ENCODE data around the gene FAM72B.
"Not testable (repeated sequence)": the region's sequence is repeated elsewhere in the genome, so short reads cannot be mapped to it uniquely, and the experiment has no call there.

GRCh38 chr1:121152788-121153187 is 31.4 kb downstream of the FAM72B start:
- not testable (repeated sequence) for TF ChIP-seq CTCF (conservative IDR thresholded peaks at IDR 0.05; ENCODE audit: low read depth, low read length); RAD21 (IDR thresholded peaks at IDR 0.05; ENCODE audit: low read length); RFX5 (IDR thresholded peaks at IDR 0.05; ENCODE audit: low read depth, low read length)
